ENCODE data around the gene TOP2A. TPM values are rescaled to one million over a fixed set of nuclear protein-coding genes. Genes with fewer than 3 reads are reported as not detected.

TOP2A gene
- total and polyA plus RNA-seq, 2 donors (not counting 1 experiment from before 2014, with no cell fraction given): 39.2 to 41.6 TPM

GRCh38 chr17:40427002-40427491, 9.4 kb upstream of the TOP2A start:
- Histone ChIP-seq H3K4me1 (ENCODE audit: control insufficient read depth, extremely low read depth, insufficient read depth, low read length) (no peaks in the 10 kb centered on the region), H3K79me2 (ENCODE audit: control insufficient read depth, insufficient read depth, low read length) (no peaks in the 10 kb centered on the region), H4K20me1 (ENCODE audit: control insufficient read depth, extremely low read depth, insufficient read depth, low read length) (no peaks in the 10 kb centered on the region), H2AFZ (ENCODE audit: low read length) (no peak overlapping the region), H3K9ac (ENCODE audit: insufficient read depth, low read length) (no peak overlapping the region), H3K27me3 (ENCODE audit: control insufficient read depth, insufficient read depth, low read length) (no peaks in the 10 kb centered on the region), H3K27ac (ENCODE audit: insufficient read depth, low read length) (no peak overlapping the region), H3K4me2 (ENCODE audit: extremely low read depth, insufficient read depth, low read length) (no peak overlapping the region), H3K4me3 (replicated peaks in 1 of 4; ENCODE audit: control extremely low read depth in 1 of 4, insufficient read depth in 1 of 4, low read depth in 3 of 4, low read length in 4 of 4) (no peak overlapping the region), H3K9me3 (ENCODE audit: control insufficient read depth, insufficient read depth, low read depth, low read length) (no peaks in the 10 kb centered on the region), H3K36me3 (ENCODE audit: control insufficient read depth, insufficient read depth, low read length) (no peaks in the 10 kb centered on the region)
- no peak for TF ChIP-seq EZH2 (IDR thresholded peaks at IDR 0.05; ENCODE audit: low read length, missing control alignments)
- no peak for TF ChIP-seq CTCF (conservative IDR thresholded peaks at IDR 0.05 in 1 of 2, IDR thresholded peaks at IDR 0.05 in 1 of 2; ENCODE audit: low read depth in 1 of 2, low read length in 2 of 2)
- DNase-seq (ENCODE audit: low read depth in 2 of 2): no peak

GRCh38 chr17:40425741-40426140, 8.0 kb upstream of the TOP2A start:
- no peaks in the 10 kb centered on the region for H3K27me3 ChIP-seq (ENCODE audit: control insufficient read depth, insufficient read depth, low read length)
- H3K4me3 ChIP-seq (replicated peaks in 1 of 4; ENCODE audit: control extremely low read depth in 1 of 4, insufficient read depth in 1 of 4, low read depth in 3 of 4, low read length in 4 of 4): no peak overlapping the region
- H3K36me3 ChIP-seq (ENCODE audit: control insufficient read depth, insufficient read depth, low read length): no peaks in the 10 kb centered on the region
- no peaks in the 10 kb centered on the region for H3K79me2 ChIP-seq (ENCODE audit: control insufficient read depth, insufficient read depth, low read length)
- H4K20me1 ChIP-seq (ENCODE audit: control insufficient read depth, extremely low read depth, insufficient read depth, low read length): no peaks in the 10 kb centered on the region
- no peak overlapping the region for H2AFZ ChIP-seq (ENCODE audit: low read length)
- DNase-seq (ENCODE audit: low read depth in 2 of 2): no peak
- no peaks in the 10 kb centered on the region for H3K4me1 ChIP-seq (ENCODE audit: control insufficient read depth, extremely low read depth, insufficient read depth, low read length)
- H3K9ac ChIP-seq (ENCODE audit: insufficient read depth, low read length): no peak overlapping the region
- TF ChIP-seq CTCF (conservative IDR thresholded peaks at IDR 0.05 in 1 of 2, IDR thresholded peaks at IDR 0.05 in 1 of 2; ENCODE audit: low read depth in 1 of 2, low read length in 2 of 2): no peak
- no peak for TF ChIP-seq EZH2 (IDR thresholded peaks at IDR 0.05; ENCODE audit: low read length, missing control alignments)
- H3K27ac ChIP-seq (ENCODE audit: insufficient read depth, low read length): no peak overlapping the region
- no peak overlapping the region for H3K4me2 ChIP-seq (ENCODE audit: extremely low read depth, insufficient read depth, low read length)
- no peaks in the 10 kb centered on the region for H3K9me3 ChIP-seq (ENCODE audit: control insufficient read depth, insufficient read depth, low read depth, low read length)

- H3K4me2 ChIP-seq (ENCODE audit: extremely low read depth, insufficient read depth, low read length): no peak overlapping the region
- no peaks in the 10 kb centered on the region for H3K9me3 ChIP-seq (ENCODE audit: control insufficient read depth, insufficient read depth, low read depth, low read length)
- no peaks in the 10 kb centered on the region for H3K36me3 ChIP-seq (ENCODE audit: control insufficient read depth, insufficient read depth, low read length)
- peaks cover 2% of the 10 kb centered on the region for H3K4me1 ChIP-seq (ENCODE audit: control insufficient read depth, extremely low read depth, insufficient read depth, low read length)
- no peak overlapping the region for H3K4me3 ChIP-seq (replicated peaks in 1 of 4; ENCODE audit: control extremely low read depth in 1 of 4, insufficient read depth in 1 of 4, low read depth in 3 of 4, low read length in 4 of 4)
- H3K79me2 ChIP-seq (ENCODE audit: control insufficient read depth, insufficient read depth, low read length): no peaks in the 10 kb centered on the region
- H3K9ac ChIP-seq (ENCODE audit: insufficient read depth, low read length): no peak overlapping the region
- H3K27ac ChIP-seq (ENCODE audit: insufficient read depth, low read length): no peak overlapping the region
- H3K27me3 ChIP-seq (ENCODE audit: control insufficient read depth, insufficient read depth, low read length): no peaks in the 10 kb centered on the region
- no peaks in the 10 kb centered on the region for H4K20me1 ChIP-seq (ENCODE audit: control insufficient read depth, extremely low read depth, insufficient read depth, low read length)
- TF ChIP-seq EZH2 (IDR thresholded peaks at IDR 0.05; ENCODE audit: low read length, missing control alignments) (no peak), CTCF (conservative IDR thresholded peaks at IDR 0.05 in 1 of 2, IDR thresholded peaks at IDR 0.05 in 1 of 2; ENCODE audit: low read depth in 1 of 2, low read length in 2 of 2) (peak in 1 of 2 donors; percentile 5)
- DNase-seq (ENCODE audit: low read depth in 2 of 2): no peak
- no peak overlapping the region for H2AFZ ChIP-seq (ENCODE audit: low read length)
These were observed 5.4 kb upstream of the TOP2A start for GRCh38 chr17:40422990-40423633.
